T-helper 9 cell (primary cell): ENCODE data around the gene RAB3B.

Experiments
- DNase-seq: peaks from one replicate; pipeline ENCODE4 v3.0.0-alpha.2; 2020

Gene RAB3B

DNA sequence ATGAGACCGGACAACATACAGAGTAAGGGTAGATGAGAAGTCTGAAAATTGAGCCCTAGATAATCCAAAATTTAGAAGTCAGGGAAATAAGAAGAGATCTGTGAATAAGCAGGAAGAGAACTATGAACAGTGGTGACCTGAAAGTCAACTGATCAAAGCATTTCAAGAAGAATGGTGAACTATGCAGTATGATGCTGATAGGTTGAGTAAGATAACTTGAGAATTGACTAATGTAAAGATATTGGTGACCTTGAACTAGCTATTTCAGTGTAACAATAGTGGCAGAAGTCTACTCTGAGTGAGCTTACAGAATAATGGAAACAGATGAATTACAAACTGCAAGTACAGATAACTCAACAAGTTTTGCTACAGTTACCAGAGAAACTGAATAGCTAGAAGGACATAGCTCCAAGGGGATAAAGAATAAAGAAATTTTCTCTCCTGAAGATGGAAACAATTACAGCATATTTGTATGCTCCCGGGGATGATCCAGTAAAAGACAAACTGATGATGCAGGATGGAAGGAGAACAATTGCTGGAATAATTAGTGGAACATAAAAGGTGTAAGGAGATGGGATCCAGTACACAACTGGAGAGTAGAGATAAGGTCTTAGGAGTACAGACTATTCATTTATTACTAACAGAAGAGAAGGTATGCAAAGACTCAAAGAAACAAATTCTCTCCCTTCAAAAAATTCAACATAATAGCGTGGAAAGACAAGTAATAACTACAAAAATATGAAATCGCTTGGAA is 122.8 kb downstream of the RAB3B start:
- DNase-seq: no peak

DNA sequence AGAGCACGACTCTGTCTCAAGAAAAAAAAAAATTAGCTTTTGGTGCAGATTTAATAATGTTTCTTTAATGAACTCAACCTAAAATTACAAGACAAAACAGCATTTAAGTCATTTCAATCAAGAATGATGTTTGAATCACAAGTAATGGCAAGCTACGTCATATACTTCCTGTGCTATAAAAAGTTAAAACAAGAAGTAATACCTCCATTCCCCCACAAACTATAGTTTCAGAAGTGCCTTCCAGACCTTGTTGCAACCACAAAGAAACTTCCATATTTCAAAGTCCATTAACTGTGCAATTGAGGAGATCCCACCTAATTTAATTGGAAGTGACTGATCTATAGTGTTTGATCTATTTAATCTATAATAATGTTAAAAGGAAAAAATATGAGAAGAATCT is 127.1 kb downstream of the RAB3B start:
- no peak for DNase-seq

DNA sequence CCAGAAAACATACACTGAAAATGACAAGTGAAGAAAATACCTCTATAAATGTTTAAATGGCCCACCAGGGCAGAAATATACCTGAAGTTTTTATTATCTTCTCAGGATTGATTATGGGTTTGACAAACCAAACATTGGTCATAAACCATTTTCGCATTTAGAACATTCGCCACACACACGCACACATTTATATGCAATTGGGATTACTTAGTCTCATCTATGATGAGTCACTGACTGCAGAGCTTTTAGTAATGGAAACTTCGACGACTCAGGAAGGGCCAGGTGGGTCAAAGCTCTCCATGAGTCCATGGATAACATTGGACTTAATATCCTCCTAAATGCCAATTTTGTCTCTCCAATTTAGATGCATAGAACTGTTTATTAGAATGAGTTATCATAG is 128.8 kb downstream of the RAB3B start:
- no peak for DNase-seq

DNA sequence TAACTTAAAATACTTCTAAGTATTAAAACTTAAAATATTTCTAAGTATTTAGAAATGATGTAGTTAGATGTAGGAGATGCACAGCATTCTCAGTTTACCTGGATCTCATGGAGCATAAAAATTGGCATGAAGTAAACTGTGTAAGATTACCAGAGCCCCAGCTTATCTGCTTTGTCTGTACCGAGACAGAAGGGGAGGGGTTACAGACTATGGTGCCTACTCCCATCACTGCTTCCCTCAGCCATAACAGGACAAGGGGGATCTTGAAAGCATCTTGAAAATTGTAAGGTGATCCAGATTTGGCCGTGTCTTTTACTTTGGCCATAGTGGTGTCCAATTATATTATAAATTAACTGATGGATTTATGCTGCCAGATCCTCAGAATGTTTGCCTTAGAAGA is 130.8 kb downstream of the RAB3B start:
- no peak for DNase-seq

DNA sequence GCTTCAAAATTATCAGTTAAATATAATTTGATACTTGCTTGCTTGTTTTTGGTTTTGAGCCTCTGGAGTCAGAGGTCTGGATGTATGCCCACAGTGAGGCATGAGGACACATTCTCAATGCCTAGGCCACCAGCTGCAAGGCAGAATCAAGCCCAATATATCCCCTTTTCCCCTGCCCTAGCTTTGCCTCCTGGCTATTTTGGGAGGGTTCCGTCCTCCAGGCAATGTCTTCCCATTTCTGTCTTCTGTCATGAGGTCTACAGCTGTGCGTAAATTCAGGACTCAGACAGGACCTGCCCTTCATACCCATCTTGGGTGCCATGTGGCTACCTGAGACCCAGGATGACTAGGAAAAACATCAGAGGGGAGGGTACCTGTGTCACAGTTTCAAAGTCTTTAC is 131.2 kb downstream of the RAB3B start:
- DNase-seq: no peak

DNA sequence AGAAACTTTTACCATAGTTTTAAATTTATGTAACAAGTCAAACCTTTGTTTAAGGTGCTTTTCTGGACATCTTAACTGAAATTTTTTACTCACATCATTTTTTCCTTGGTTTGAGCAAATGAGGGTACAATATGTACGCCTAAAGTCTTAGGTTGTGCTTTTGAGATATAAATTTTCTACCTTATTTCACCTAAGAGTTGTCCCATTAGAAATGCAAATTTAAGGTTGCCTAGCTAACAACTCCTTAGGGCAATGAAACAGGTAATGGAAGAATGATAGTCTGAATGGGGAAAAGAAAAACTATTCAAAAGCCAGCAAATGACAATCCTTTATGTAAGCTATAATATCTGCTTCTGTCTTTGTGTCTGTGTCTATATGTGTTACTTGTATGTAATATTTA is 131.6 kb downstream of the RAB3B start:
- DNase-seq: no peak
